Prostate gland (tissue), 2 donors: ENCODE data around the gene GRID2.
"Not testable (repeated sequence)": the region's sequence is repeated elsewhere in the genome, so short reads cannot be mapped to it uniquely, and the experiment has no call there.

Source experiments
- POLR2A ChIP-seq: fragments of 450-650 bp; IDR thresholded peaks from one replicate; pipeline ENCODE4 v1.6.1; 2016; ENCODE audit warnings: antibody characterized with exemption, mild to moderate bottlenecking
- POLR2AphosphoS5 ChIP-seq: sonication (generic); formaldehyde crosslinking; IDR thresholded peaks from one replicate; pipeline ENCODE4 v1.6.1; 2017; ENCODE audit warnings: antibody characterized with exemption
- TF ChIP-seq, protein P1 (sequence below), 4 experiments: fragments of 200-600 bp in 2 of 4; fragments of 450-650 bp in 2 of 4; sonication (generic) in 2 of 4; IDR thresholded peaks; 1 replicate in 3 of 4; 2 replicates in 1 of 4; pipeline ENCODE4 v1.5.1; 2016 to 2019; ENCODE audit warnings: antibody characterized with exemption in 4 of 4, mild to moderate bottlenecking in 2 of 4, moderate library complexity in 2 of 4

DNA sequence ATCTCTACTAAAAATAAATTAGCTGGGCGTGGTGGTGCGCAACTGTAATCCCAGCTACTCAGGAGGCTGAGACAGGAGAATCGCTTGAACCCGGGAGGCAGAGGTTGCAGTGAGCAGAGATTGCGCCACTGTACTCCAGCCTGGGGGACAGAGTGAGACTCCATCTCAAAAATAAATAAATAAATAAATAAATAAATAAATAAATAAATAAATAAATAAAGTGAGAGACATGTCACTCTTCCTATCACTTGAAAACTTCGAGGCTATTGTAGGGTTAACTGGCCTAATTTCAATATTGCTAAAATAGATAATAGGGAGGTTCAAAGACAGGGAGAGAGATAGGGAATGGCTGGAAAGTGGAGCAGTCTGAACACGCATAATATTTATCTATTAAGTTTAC is 99.8 kb downstream of the GRID2 start:
- TF ChIP-seq, protein P1, sequence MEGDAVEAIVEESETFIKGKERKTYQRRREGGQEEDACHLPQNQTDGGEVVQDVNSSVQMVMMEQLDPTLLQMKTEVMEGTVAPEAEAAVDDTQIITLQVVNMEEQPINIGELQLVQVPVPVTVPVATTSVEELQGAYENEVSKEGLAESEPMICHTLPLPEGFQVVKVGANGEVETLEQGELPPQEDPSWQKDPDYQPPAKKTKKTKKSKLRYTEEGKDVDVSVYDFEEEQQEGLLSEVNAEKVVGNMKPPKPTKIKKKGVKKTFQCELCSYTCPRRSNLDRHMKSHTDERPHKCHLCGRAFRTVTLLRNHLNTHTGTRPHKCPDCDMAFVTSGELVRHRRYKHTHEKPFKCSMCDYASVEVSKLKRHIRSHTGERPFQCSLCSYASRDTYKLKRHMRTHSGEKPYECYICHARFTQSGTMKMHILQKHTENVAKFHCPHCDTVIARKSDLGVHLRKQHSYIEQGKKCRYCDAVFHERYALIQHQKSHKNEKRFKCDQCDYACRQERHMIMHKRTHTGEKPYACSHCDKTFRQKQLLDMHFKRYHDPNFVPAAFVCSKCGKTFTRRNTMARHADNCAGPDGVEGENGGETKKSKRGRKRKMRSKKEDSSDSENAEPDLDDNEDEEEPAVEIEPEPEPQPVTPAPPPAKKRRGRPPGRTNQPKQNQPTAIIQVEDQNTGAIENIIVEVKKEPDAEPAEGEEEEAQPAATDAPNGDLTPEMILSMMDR (IDR thresholded peaks at IDR 0.05): not testable (repeated sequence)
- not testable (repeated sequence) for TF ChIP-seq POLR2A, POLR2AphosphoS5
